ENCODE data around the gene STK24.

Gene STK24

GRCh38 chr13:98493042-98493712, 83.7 kb downstream of the STK24 start:
- no peaks in the 10 kb centered on the region for H3K27me3 ChIP-seq (ENCODE audit: control insufficient read depth, insufficient read depth, low read length, poor library complexity, severe bottlenecking)
- H3K4me1 ChIP-seq (ENCODE audit: control insufficient read depth, insufficient read depth, low read length), result peaks cover 30% of the 10 kb centered on the region
- no peak overlapping the region for H3K4me3 ChIP-seq (ENCODE audit: insufficient read depth, low read depth, low read length)
- no peak overlapping the region for H3K27ac ChIP-seq (ENCODE audit: insufficient read depth, low read depth, low read length, poor library complexity, severe bottlenecking)
- WGBS, 2 experiments, result 93 to 99% methylated on average over 5 to 6 of the region's 6 CpGs
- no peaks in the 10 kb centered on the region for H3K36me3 ChIP-seq (ENCODE audit: control insufficient read depth, insufficient read depth, low read length)
- H3K9me3 ChIP-seq (ENCODE audit: control insufficient read depth, low read length), result no peaks in the 10 kb centered on the region

GRCh38 chr13:98492335-98493041, 84.4 kb downstream of the STK24 start:
- H3K4me1 ChIP-seq (ENCODE audit: control insufficient read depth, insufficient read depth, low read length), result peaks cover 34% of the 10 kb centered on the region
- no peaks in the 10 kb centered on the region for H3K27me3 ChIP-seq (ENCODE audit: control insufficient read depth, insufficient read depth, low read length, poor library complexity, severe bottlenecking)
- no peaks in the 10 kb centered on the region for H3K9me3 ChIP-seq (ENCODE audit: control insufficient read depth, low read length)
- 21 to 24% methylated on average over 6 of the region's 6 CpGs for WGBS, 2 experiments
- no peak overlapping the region for H3K27ac ChIP-seq (ENCODE audit: insufficient read depth, low read depth, low read length, poor library complexity, severe bottlenecking)
- H3K4me3 ChIP-seq (ENCODE audit: insufficient read depth, low read depth, low read length), result no peak overlapping the region
- no peaks in the 10 kb centered on the region for H3K36me3 ChIP-seq (ENCODE audit: control insufficient read depth, insufficient read depth, low read length)

- H3K27ac ChIP-seq (ENCODE audit: insufficient read depth, low read depth, low read length, poor library complexity, severe bottlenecking), result no peak overlapping the region
- peaks cover 25% of the 10 kb centered on the region for H3K4me1 ChIP-seq (ENCODE audit: control insufficient read depth, insufficient read depth, low read length)
- no peaks in the 10 kb centered on the region for H3K36me3 ChIP-seq (ENCODE audit: control insufficient read depth, insufficient read depth, low read length)
- WGBS, 2 experiments, result 80 to 87% methylated on average over 8 of the region's 8 CpGs
- no peaks in the 10 kb centered on the region for H3K27me3 ChIP-seq (ENCODE audit: control insufficient read depth, insufficient read depth, low read length, poor library complexity, severe bottlenecking)
- no peaks in the 10 kb centered on the region for H3K9me3 ChIP-seq (ENCODE audit: control insufficient read depth, low read length)
- H3K4me3 ChIP-seq (ENCODE audit: insufficient read depth, low read depth, low read length), result no peak overlapping the region
These were observed 86.0 kb downstream of the STK24 start for GRCh38 chr13:98490866-98491265.

- Histone ChIP-seq H3K4me1 (ENCODE audit: control insufficient read depth, insufficient read depth, low read length) (peaks cover 28% of the 10 kb centered on the region), H3K27me3 (ENCODE audit: control insufficient read depth, insufficient read depth, low read length, poor library complexity, severe bottlenecking) (no peaks in the 10 kb centered on the region), H3K27ac (ENCODE audit: insufficient read depth, low read depth, low read length, poor library complexity, severe bottlenecking) (no peak overlapping the region), H3K36me3 (ENCODE audit: control insufficient read depth, insufficient read depth, low read length) (no peaks in the 10 kb centered on the region), H3K9me3 (ENCODE audit: control insufficient read depth, low read length) (no peaks in the 10 kb centered on the region), H3K4me3 (ENCODE audit: insufficient read depth, low read depth, low read length) (no peak overlapping the region)
- 88 to 91% methylated on average over 9 of the region's 9 CpGs for WGBS, 2 experiments
These were observed 86.6 kb downstream of the STK24 start for GRCh38 chr13:98490195-98490836.

GRCh38 chr13:98489446-98490194, 87.3 kb downstream of the STK24 start:
- Histone ChIP-seq H3K27me3 (ENCODE audit: control insufficient read depth, insufficient read depth, low read length, poor library complexity, severe bottlenecking) (no peaks in the 10 kb centered on the region), H3K36me3 (ENCODE audit: control insufficient read depth, insufficient read depth, low read length) (no peaks in the 10 kb centered on the region), H3K27ac (ENCODE audit: insufficient read depth, low read depth, low read length, poor library complexity, severe bottlenecking) (no peak overlapping the region), H3K4me3 (ENCODE audit: insufficient read depth, low read depth, low read length) (no peak overlapping the region), H3K4me1 (ENCODE audit: control insufficient read depth, insufficient read depth, low read length) (peaks cover 35% of the 10 kb centered on the region), H3K9me3 (ENCODE audit: control insufficient read depth, low read length) (no peaks in the 10 kb centered on the region)
- 89% methylated on average over 7 to 8 of the region's 8 CpGs for WGBS, 2 experiments

GRCh38 chr13:98488736-98489135, 88.2 kb downstream of the STK24 start:
- Histone ChIP-seq H3K4me1 (ENCODE audit: control insufficient read depth, insufficient read depth, low read length) (peaks cover 44% of the 10 kb centered on the region), H3K4me3 (ENCODE audit: insufficient read depth, low read depth, low read length) (no peak overlapping the region), H3K9me3 (ENCODE audit: control insufficient read depth, low read length) (no peaks in the 10 kb centered on the region), H3K27me3 (ENCODE audit: control insufficient read depth, insufficient read depth, low read length, poor library complexity, severe bottlenecking) (no peaks in the 10 kb centered on the region), H3K27ac (ENCODE audit: insufficient read depth, low read depth, low read length, poor library complexity, severe bottlenecking) (no peak overlapping the region), H3K36me3 (ENCODE audit: control insufficient read depth, insufficient read depth, low read length) (no peaks in the 10 kb centered on the region)
- 94 to 95% methylated on average over 11 of the region's 11 CpGs for WGBS, 2 experiments

- H3K4me1 ChIP-seq (ENCODE audit: control insufficient read depth, insufficient read depth, low read length), result peaks cover 51% of the 10 kb centered on the region
- 92 to 93% methylated on average over 5 of the region's 5 CpGs for WGBS, 2 experiments
- H3K27ac ChIP-seq (ENCODE audit: insufficient read depth, low read depth, low read length, poor library complexity, severe bottlenecking), result no peak overlapping the region
- no peak overlapping the region for H3K4me3 ChIP-seq (ENCODE audit: insufficient read depth, low read depth, low read length)
- H3K27me3 ChIP-seq (ENCODE audit: control insufficient read depth, insufficient read depth, low read length, poor library complexity, severe bottlenecking), result no peaks in the 10 kb centered on the region
- no peaks in the 10 kb centered on the region for H3K9me3 ChIP-seq (ENCODE audit: control insufficient read depth, low read length)
- H3K36me3 ChIP-seq (ENCODE audit: control insufficient read depth, insufficient read depth, low read length), result no peaks in the 10 kb centered on the region
These were observed 89.4 kb downstream of the STK24 start for GRCh38 chr13:98487522-98487921.

- H3K9me3 ChIP-seq (ENCODE audit: control insufficient read depth, low read length), result no peaks in the 10 kb centered on the region
- H3K4me1 ChIP-seq (ENCODE audit: control insufficient read depth, insufficient read depth, low read length), result peaks cover 47% of the 10 kb centered on the region
- H3K27me3 ChIP-seq (ENCODE audit: control insufficient read depth, insufficient read depth, low read length, poor library complexity, severe bottlenecking), result no peaks in the 10 kb centered on the region
- WGBS, 2 experiments, result 93 to 95% methylated on average over 4 of the region's 5 CpGs
- H3K36me3 ChIP-seq (ENCODE audit: control insufficient read depth, insufficient read depth, low read length), result no peaks in the 10 kb centered on the region
- H3K27ac ChIP-seq (ENCODE audit: insufficient read depth, low read depth, low read length, poor library complexity, severe bottlenecking), result no peak overlapping the region
- no peak overlapping the region for H3K4me3 ChIP-seq (ENCODE audit: insufficient read depth, low read depth, low read length)
These were observed 89.9 kb downstream of the STK24 start for GRCh38 chr13:98487016-98487415.

- H3K4me1 ChIP-seq (ENCODE audit: control insufficient read depth, insufficient read depth, low read length), result peaks cover 45% of the 10 kb centered on the region
- 95% methylated on average over 8 of the region's 8 CpGs for WGBS, 2 experiments
- H3K36me3 ChIP-seq (ENCODE audit: control insufficient read depth, insufficient read depth, low read length), result no peaks in the 10 kb centered on the region
- no peaks in the 10 kb centered on the region for H3K27me3 ChIP-seq (ENCODE audit: control insufficient read depth, insufficient read depth, low read length, poor library complexity, severe bottlenecking)
- no peaks in the 10 kb centered on the region for H3K9me3 ChIP-seq (ENCODE audit: control insufficient read depth, low read length)
- no peak overlapping the region for H3K27ac ChIP-seq (ENCODE audit: insufficient read depth, low read depth, low read length, poor library complexity, severe bottlenecking)
- H3K4me3 ChIP-seq (ENCODE audit: insufficient read depth, low read depth, low read length), result no peak overlapping the region
These were observed 90.5 kb downstream of the STK24 start for GRCh38 chr13:98486412-98486811.

- H3K4me1 ChIP-seq (ENCODE audit: control insufficient read depth, insufficient read depth, low read length), result peaks cover 50% of the 10 kb centered on the region
These were observed 91.3 kb downstream of the STK24 start for GRCh38 chr13:98485561-98485960.

More at GRCh38 chr13:98485561-98485960, 91.3 kb downstream of the STK24 start:
- Histone ChIP-seq H3K4me3 (ENCODE audit: insufficient read depth, low read depth, low read length) (no peak overlapping the region), H3K36me3 (ENCODE audit: control insufficient read depth, insufficient read depth, low read length) (no peaks in the 10 kb centered on the region), H3K9me3 (ENCODE audit: control insufficient read depth, low read length) (no peaks in the 10 kb centered on the region), H3K27me3 (ENCODE audit: control insufficient read depth, insufficient read depth, low read length, poor library complexity, severe bottlenecking) (no peaks in the 10 kb centered on the region), H3K27ac (ENCODE audit: insufficient read depth, low read depth, low read length, poor library complexity, severe bottlenecking) (peak overlapping the region; percentile 6)
- WGBS, 2 experiments, result 91 to 92% methylated on average over 11 of the region's 11 CpGs
